GM12878 (cell line): Measurements from ENCODE around the gene UBE2O. TPM values are rescaled to one million over a fixed set of nuclear protein-coding genes. Genes with fewer than 3 reads are reported as not detected.

ENCODE experiments used
- BCL3 ChIP-seq: IDR thresholded peaks from 2 replicates; pipeline ENCODE4 v1.6.1; 2011; ENCODE audit warnings: borderline replicate concordance, low read depth, mild to moderate bottlenecking, moderate library complexity, low read length; ENCODE audit not compliant: insufficient read depth, poor library complexity, severe bottlenecking
- BMI1 ChIP-seq: fragments of 450-650 bp; IDR thresholded peaks from 2 replicates; pipeline ENCODE4 v1.6.1; 2016; ENCODE audit warnings: mild to moderate bottlenecking, moderate library complexity, borderline replicate concordance
- CHD1 ChIP-seq: IDR thresholded peaks from 2 replicates; pipeline ENCODE4 v1.6.1; 2012; ENCODE audit warnings: low read depth, low read length, improper control_type of control experiment
- CTCF ChIP-seq, 3 experiments: IDR thresholded peaks in 2 of 3; conservative IDR thresholded peaks in 1 of 3; 2 replicates each; pipeline ENCODE4 v1.5.1; 2011; ENCODE audit warnings: low read depth in 3 of 3, low read length in 3 of 3, mild to moderate bottlenecking in 3 of 3, control low read depth in 2 of 3, moderate library complexity in 2 of 3, inconsistent platforms in 1 of 3, mixed read lengths in 1 of 3; ENCODE audit not compliant: control insufficient read depth in 2 of 3, insufficient read depth in 1 of 3; ENCODE audit errors: extremely low read depth in 1 of 3
- FOS ChIP-seq: IDR thresholded peaks from 3 replicates; pipeline ENCODE4 v1.6.1; 2011; ENCODE audit warnings: borderline replicate concordance; ENCODE audit not compliant: insufficient read length; ENCODE audit errors: extremely low read depth
- HSF1 ChIP-seq: fragments of 150-350 bp; IDR thresholded peaks from 2 replicates; pipeline ENCODE4 v1.6.1; 2014; ENCODE audit warnings: mild to moderate bottlenecking, low read depth, low read length
- IKZF2 ChIP-seq, 2 experiments: fragments of 450-650 bp; IDR thresholded peaks; 2 replicates each; pipeline ENCODE4 v1.6.1; 2017; ENCODE audit warnings: mild to moderate bottlenecking in 2 of 2, moderate library complexity in 2 of 2
- IRF4 ChIP-seq: IDR thresholded peaks from 2 replicates; pipeline ENCODE4 v1.6.1; 2011; ENCODE audit warnings: low read depth, low read length
- JUND ChIP-seq: IDR thresholded peaks from 2 replicates; pipeline ENCODE4 v1.6.1; 2012; ENCODE audit warnings: low read depth, mild to moderate bottlenecking, low read length, improper control_type of control experiment, moderate library complexity
- KDM1A ChIP-seq: fragments of 200-600 bp; sonication (generic); IDR thresholded peaks from 2 replicates; pipeline ENCODE4 v1.6.1; 2016; ENCODE audit warnings: borderline replicate concordance
- NBN ChIP-seq: fragments of 450-650 bp; IDR thresholded peaks from 2 replicates; pipeline ENCODE4 v1.6.1; 2016
- NFYB ChIP-seq: IDR thresholded peaks from 2 replicates; pipeline ENCODE4 v1.6.1; 2011; ENCODE audit warnings: low read depth, mild to moderate bottlenecking, low read length, improper control_type of control experiment, moderate library complexity; ENCODE audit not compliant: insufficient read depth
- PAX5 ChIP-seq: IDR thresholded peaks from 2 replicates; pipeline ENCODE4 v1.6.1; 2011; ENCODE audit warnings: low read depth, low read length, borderline replicate concordance
- PBX3 ChIP-seq: IDR thresholded peaks from 2 replicates; pipeline ENCODE4 v1.6.1; 2011; ENCODE audit warnings: mild to moderate bottlenecking, low read depth, low read length, moderate library complexity; ENCODE audit not compliant: insufficient replicate concordance
- POU2F2 ChIP-seq: IDR thresholded peaks from 3 replicates; pipeline ENCODE4 v1.6.1; 2011; ENCODE audit warnings: low read depth, mild to moderate bottlenecking, low read length, borderline replicate concordance
- RB1 ChIP-seq: fragments of 450-650 bp; formaldehyde crosslinking; IDR thresholded peaks from 2 replicates; pipeline ENCODE4 v1.6.1; 2017; ENCODE audit warnings: mild to moderate bottlenecking, borderline replicate concordance
- TARDBP ChIP-seq: IDR thresholded peaks from 2 replicates; pipeline ENCODE4 v1.6.1; 2016; ENCODE audit warnings: borderline replicate concordance
- TCF12 ChIP-seq: IDR thresholded peaks from 2 replicates; pipeline ENCODE4 v1.6.1; 2011; ENCODE audit warnings: low read depth, mild to moderate bottlenecking, low read length
- USF2 ChIP-seq: IDR thresholded peaks from 2 replicates; pipeline ENCODE4 v1.6.1; 2011; ENCODE audit warnings: low read depth, low read length, improper control_type of control experiment, borderline replicate concordance
- ZBTB4 ChIP-seq: fragments of 450-650 bp; formaldehyde crosslinking; IDR thresholded peaks from 2 replicates; pipeline ENCODE4 v1.4.0; 2022; ENCODE audit warnings: mild to moderate bottlenecking, moderate library complexity
- polyA plus RNA-seq, 11 experiments: library from polyadenylated mRNA; depleted of rRNA in 4 of 11; unstranded in 6 of 11; stranded (reverse) in 5 of 11; fragments of >200 nt; fragmentation: Nextera tagmentation in 4 of 11; fragmentation: Illumina TruSeq in 1 of 11; extraction: Ambion mirVana in 4 of 11; extraction: Trizol in 1 of 11; gene quantifications; 1 replicate in 1 of 11; 2 replicates in 10 of 11; pipeline versions ENCODE4 v1.2.1 to v1.2.3, GENCODE V29; 2011 to 2016; ENCODE audit warnings: inconsistent platforms in 2 of 11, missing spikeins in 2 of 11, low read depth in 1 of 11
- total RNA-seq, 4 experiments: library from RNA; depleted of rRNA in 3 of 4; stranded (reverse); fragments of >200 nt in 3 of 4; fragmentation: Illumina TruSeq in 1 of 4; extraction: Trizol in 1 of 4; gene quantifications; 2 replicates each; pipeline versions ENCODE4 v1.2.1 to v1.2.3, GENCODE V29; 2013 to 2021

The UBE2O gene
- total and polyA plus RNA-seq, 10 of the 15 experiments (the other 5 are each of a cell fraction or from before 2014, with no cell fraction given), result 2.1 to 39.0 (median 14.1) TPM

- no peak for TF ChIP-seq ZBTB4
- peak; percentile 97 for TF ChIP-seq TCF12
- no peak for TF ChIP-seq FOS
- TF ChIP-seq USF2, result peak; percentile 68
- no peak for TF ChIP-seq NBN
- TF ChIP-seq POU2F2, result no peak
- TF ChIP-seq HSF1, result no peak
- TF ChIP-seq BMI1, result no peak
- TF ChIP-seq NFYB, result no peak
- TF ChIP-seq KDM1A, result no peak
- no peak for TF ChIP-seq PBX3
- TF ChIP-seq CHD1, result no peak
- no peak for TF ChIP-seq BCL3
- TF ChIP-seq IKZF2 (IDR thresholded peaks at IDR 0.05), result peak; percentile 79 to 80
- no peak for TF ChIP-seq RB1
- no peak for TF ChIP-seq TARDBP
- peak; percentile 55; the same call in 1 of the 2 replicates for TF ChIP-seq PAX5
- TF ChIP-seq CTCF (IDR thresholded peaks at IDR 0.05 in 2 of 3, conservative IDR thresholded peaks at IDR 0.05 in 1 of 3; ENCODE audit: control insufficient read depth in 2 of 3, extremely low read depth in 1 of 3, insufficient read depth in 1 of 3, low read depth in 3 of 3, low read length in 3 of 3), result no peak
- TF ChIP-seq JUND, result no peak
- peak; percentile 51; the same call in 1 of the 2 replicates for TF ChIP-seq IRF4
These were observed 28.2 kb upstream of the UBE2O start (continued) for GRCh38 chr17:76481071-76481655.
